SK-N-SH (cell line): Measurements from ENCODE around the gene AK5. TPM values are rescaled to one million over a fixed set of nuclear protein-coding genes. Genes with fewer than 3 reads are reported as not detected.
A peak's percentile ranks its signal among the peaks of the same experiment; 100 is the strongest.

Experiments
- CTCF ChIA-PET: fragments of 300-600, 350-600 bp; formaldehyde crosslinking; extraction: SDS; loops from one replicate; lab custom pipeline; 2021; lab: Yijun Ruan, JAX
- POLR2A ChIA-PET: fragments of 350-600 bp; sonication (Branson Sonifier 250); formaldehyde crosslinking; extraction: SDS; loops from one replicate; lab custom pipeline; 2020; ENCODE audit warnings: antibody characterized with exemption, inconsistent platforms; lab: Yijun Ruan, JAX
- DNase-seq: peaks from one replicate; pipeline ENCODE4 v3.0.0; 2012
- H2AFZ ChIP-seq: fragments of 200-600 bp; sonication (generic); 2 replicates; pipeline ENCODE4 v1.8.1; 2016; ENCODE audit warnings: antibody characterized with exemption, mild to moderate bottlenecking, low read depth
- H3F3A ChIP-seq: fragments of 200-600 bp; sonication (generic); replicated peaks from 2 replicates; pipeline ENCODE3; 2016; ENCODE audit warnings: antibody characterized with exemption, mild to moderate bottlenecking; ENCODE audit not compliant: insufficient read depth
- H3K27ac ChIP-seq, 2 experiments: fragments of 200-500 bp in 1 of 2; fragments of 200-600 bp in 1 of 2; sonication (Bioruptor generic) in 1 of 2; sonication (generic), shearing (Covaris generic) in 1 of 2; 2 replicates each; pipeline versions ENCODE4 v1.5.1 to v1.6.1; 2014 to 2016; ENCODE audit warnings: low read depth in 2 of 2, inconsistent platforms in 1 of 2, low read length in 1 of 2, mild to moderate bottlenecking in 1 of 2, mixed read lengths in 1 of 2
- H3K27me3 ChIP-seq: fragments of 200-600 bp; sonication (generic), shearing (Covaris generic); 2 replicates; pipeline ENCODE4 v1.6.1; 2016; ENCODE audit warnings: mixed run types; ENCODE audit not compliant: insufficient read depth
- H3K36me3 ChIP-seq, 2 experiments: fragments of 200-500 bp in 1 of 2; fragments of 200-600 bp in 1 of 2; sonication (Bioruptor generic) in 1 of 2; sonication (generic) in 1 of 2; replicated peaks in 1 of 2; 2 replicates each; pipeline versions ENCODE3 to v1.5.1; 2014 to 2016; ENCODE audit warnings: low read length in 1 of 2, mild to moderate bottlenecking in 1 of 2; ENCODE audit not compliant: insufficient read depth in 2 of 2, control insufficient read depth in 1 of 2
- H3K4me1 ChIP-seq, 2 experiments: fragments of 200-500 bp in 1 of 2; fragments of 200-600 bp in 1 of 2; sonication (Bioruptor generic) in 1 of 2; sonication (generic), shearing (Covaris generic) in 1 of 2; 2 replicates each; pipeline versions ENCODE4 v1.5.1 to v1.6.1; 2014 to 2016; ENCODE audit warnings: low read depth in 1 of 2, low read length in 1 of 2, mixed run types in 1 of 2; ENCODE audit not compliant: insufficient read depth in 2 of 2, control insufficient read depth in 1 of 2
- H3K4me2 ChIP-seq: fragments of 200-600 bp; sonication (generic), shearing (Covaris generic); 2 replicates; pipeline ENCODE4 v1.6.1; 2017; ENCODE audit warnings: mixed run types
- H3K4me3 ChIP-seq, 2 experiments: fragments of 200-500 bp in 1 of 2; fragments of 200-600 bp in 1 of 2; sonication (Bioruptor generic) in 1 of 2; sonication (generic), shearing (Covaris generic) in 1 of 2; 2 replicates each; pipeline versions ENCODE4 v1.5.1 to v1.8.1; 2014 to 2016; ENCODE audit warnings: low read depth in 2 of 2, inconsistent platforms in 1 of 2, low read length in 1 of 2, mild to moderate bottlenecking in 1 of 2, mixed read lengths in 1 of 2, moderate library complexity in 1 of 2
- H3K79me2 ChIP-seq: fragments of 200-600 bp; sonication (generic); 2 replicates; pipeline ENCODE4 v1.8.1; 2017; ENCODE audit warnings: mild to moderate bottlenecking; ENCODE audit not compliant: insufficient read depth
- H3K9ac ChIP-seq: fragments of 200-600 bp; sonication (generic); 2 replicates; pipeline ENCODE4 v1.6.1; 2017; ENCODE audit warnings: mixed run types
- H3K9me2 ChIP-seq: fragments of 200-600 bp; sonication (generic); 2 replicates; pipeline ENCODE4 v1.6.1; 2017; ENCODE audit warnings: mixed run types
- H3K9me3 ChIP-seq: fragments of 200-600 bp; sonication (generic); 2 replicates; pipeline ENCODE4 v1.6.1; 2017; ENCODE audit warnings: mixed run types, mild to moderate bottlenecking, moderate library complexity
- H4K20me1 ChIP-seq: fragments of 200-600 bp; sonication (generic); 2 replicates; pipeline ENCODE4 v1.6.1; 2017; ENCODE audit warnings: mild to moderate bottlenecking, mixed run types; ENCODE audit not compliant: insufficient read depth
- ELF1 ChIP-seq: IDR thresholded peaks from 2 replicates; pipeline ENCODE4 v1.4.0; 2012
- EP300 ChIP-seq, 2 experiments: IDR thresholded peaks; 2 replicates each; pipeline versions ENCODE4 v1.4.0 to v1.6.1; 2012; ENCODE audit warnings: borderline replicate concordance in 1 of 2, low read depth in 1 of 2, low read length in 1 of 2
- FOXM1 ChIP-seq: IDR thresholded peaks from 2 replicates; pipeline ENCODE4 v1.4.0; 2012; ENCODE audit warnings: low read depth, mild to moderate bottlenecking
- IRF3 ChIP-seq: fragments of 150-350 bp; IDR thresholded peaks from 2 replicates; pipeline ENCODE4 v1.6.1; 2016; ENCODE audit warnings: mild to moderate bottlenecking, low read depth, low read length
- JUND ChIP-seq: IDR thresholded peaks from 2 replicates; pipeline ENCODE4 v1.4.0; 2012
- MAX ChIP-seq: IDR thresholded peaks from 2 replicates; pipeline ENCODE4 v1.4.0; 2012; ENCODE audit warnings: low read depth
- NFIC ChIP-seq: IDR thresholded peaks from 2 replicates; pipeline ENCODE4 v1.4.0; 2012; ENCODE audit warnings: borderline replicate concordance
- RXRA ChIP-seq: IDR thresholded peaks from 2 replicates; pipeline ENCODE4 v1.4.0; 2012; ENCODE audit warnings: low read depth, mild to moderate bottlenecking, borderline replicate concordance
- TCF12 ChIP-seq: IDR thresholded peaks from 2 replicates; pipeline ENCODE4 v1.4.0; 2012
- TEAD4 ChIP-seq: IDR thresholded peaks from 2 replicates; pipeline ENCODE4 v1.4.0; 2012; ENCODE audit warnings: mild to moderate bottlenecking, borderline replicate concordance; ENCODE audit not compliant: insufficient read depth
- WGBS: methylation state at CpG from one replicate; pipeline ENCODE4 v1.1.6; 2017; ENCODE audit warnings: low lambda C conversion rate; 5-methylcytosine and 5-hydroxymethylcytosine counted together
- polyA plus RNA-seq, 3 experiments: library from polyadenylated mRNA; depleted of rRNA; stranded (reverse); fragments of >200 nt; gene quantifications; 2 replicates each; pipeline ENCODE4 v1.2.3, GENCODE V29; 2012
- TF ChIP-seq, protein P1 (sequence below): IDR thresholded peaks from 2 replicates; pipeline ENCODE4; 2012
- TF ChIP-seq, protein P2 (sequence below): IDR thresholded peaks from 2 replicates; pipeline ENCODE4 v1.4.0; 2012; ENCODE audit warnings: low read depth, borderline replicate concordance

AK5 gene
- polyA plus RNA-seq, 1 of the 3 experiments (the other 2 are of a cell fraction), result 22.9 TPM

DNA sequence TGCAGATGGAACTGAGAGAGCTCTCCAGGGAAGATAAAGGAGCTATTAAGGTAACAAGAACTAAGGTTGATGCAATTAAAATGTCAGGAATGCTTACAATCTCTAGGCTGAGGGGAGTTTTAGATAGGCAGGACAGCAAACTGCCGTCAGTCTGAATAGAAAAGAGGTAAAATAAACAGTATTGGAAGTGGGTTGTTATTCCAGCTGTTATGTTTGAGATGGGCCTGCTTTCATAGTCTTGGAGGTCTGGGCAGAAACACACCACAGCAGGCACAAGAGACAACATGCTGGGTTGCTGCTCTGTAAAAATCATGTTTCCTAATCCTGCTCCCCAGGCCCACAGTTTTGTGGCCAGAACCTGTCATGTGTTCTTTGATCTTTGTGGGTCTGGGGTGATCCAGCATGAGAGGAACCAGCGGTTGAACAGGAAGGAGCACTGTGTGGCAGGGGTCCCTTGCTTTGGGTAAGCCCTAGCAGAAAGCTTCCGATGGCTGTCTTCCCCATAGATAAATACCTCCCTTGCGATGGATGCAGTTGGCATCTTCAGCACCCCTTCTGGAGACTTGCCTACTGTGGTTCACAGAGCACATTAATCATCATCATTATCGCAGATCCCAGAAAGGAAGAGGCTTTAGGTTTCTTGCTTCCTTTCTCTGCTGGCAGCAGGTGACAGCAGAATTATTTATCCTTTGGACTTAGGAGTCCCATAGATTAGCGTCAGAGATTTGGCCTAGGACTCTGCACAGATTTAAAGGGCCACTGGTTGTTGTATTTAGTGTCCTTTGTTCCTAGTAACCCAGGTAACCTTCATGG, 97.1 kb downstream of the AK5 start:
- H3K4me3 ChIP-seq, result no peak overlapping the region
- CTCF ChIA-PET, result interaction anchor here (0.9 to 1.0 kb wide), 2 partner anchors 8 to 12 kb away, joined by 3 read pairs; no protein-coding TSS in a partner anchor

More for the DNA sequence above, 97.1 kb downstream of the AK5 start:
- TF ChIP-seq, protein P1, sequence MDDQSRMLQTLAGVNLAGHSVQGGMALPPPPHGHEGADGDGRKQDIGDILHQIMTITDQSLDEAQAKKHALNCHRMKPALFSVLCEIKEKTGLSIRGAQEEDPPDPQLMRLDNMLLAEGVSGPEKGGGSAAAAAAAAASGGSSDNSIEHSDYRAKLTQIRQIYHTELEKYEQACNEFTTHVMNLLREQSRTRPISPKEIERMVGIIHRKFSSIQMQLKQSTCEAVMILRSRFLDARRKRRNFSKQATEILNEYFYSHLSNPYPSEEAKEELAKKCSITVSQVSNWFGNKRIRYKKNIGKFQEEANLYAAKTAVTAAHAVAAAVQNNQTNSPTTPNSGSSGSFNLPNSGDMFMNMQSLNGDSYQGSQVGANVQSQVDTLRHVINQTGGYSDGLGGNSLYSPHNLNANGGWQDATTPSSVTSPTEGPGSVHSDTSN, result peak; percentile 94
- TF ChIP-seq ELF1 (0 out of 2 replicates have a peak, but pooled peaks have one; percentile 26), MAX (no peak), JUND (peak; percentile 63), TEAD4 (peak; percentile 20; the same call in 1 of the 2 replicates), EP300 (IDR thresholded peaks at IDR 0.05; ENCODE audit: borderline replicate concordance in 1 of 2, low read depth in 1 of 2, low read length in 1 of 2) (peak; percentile 6 to 51; a peak in 1 of 4 replicates), TCF12 (peak; percentile 69), NFIC (peak; percentile 85), IRF3 (no peak), FOXM1 (no peak), RXRA (peak; percentile 28; the same call in 1 of the 2 replicates)
- TF ChIP-seq, protein P2, sequence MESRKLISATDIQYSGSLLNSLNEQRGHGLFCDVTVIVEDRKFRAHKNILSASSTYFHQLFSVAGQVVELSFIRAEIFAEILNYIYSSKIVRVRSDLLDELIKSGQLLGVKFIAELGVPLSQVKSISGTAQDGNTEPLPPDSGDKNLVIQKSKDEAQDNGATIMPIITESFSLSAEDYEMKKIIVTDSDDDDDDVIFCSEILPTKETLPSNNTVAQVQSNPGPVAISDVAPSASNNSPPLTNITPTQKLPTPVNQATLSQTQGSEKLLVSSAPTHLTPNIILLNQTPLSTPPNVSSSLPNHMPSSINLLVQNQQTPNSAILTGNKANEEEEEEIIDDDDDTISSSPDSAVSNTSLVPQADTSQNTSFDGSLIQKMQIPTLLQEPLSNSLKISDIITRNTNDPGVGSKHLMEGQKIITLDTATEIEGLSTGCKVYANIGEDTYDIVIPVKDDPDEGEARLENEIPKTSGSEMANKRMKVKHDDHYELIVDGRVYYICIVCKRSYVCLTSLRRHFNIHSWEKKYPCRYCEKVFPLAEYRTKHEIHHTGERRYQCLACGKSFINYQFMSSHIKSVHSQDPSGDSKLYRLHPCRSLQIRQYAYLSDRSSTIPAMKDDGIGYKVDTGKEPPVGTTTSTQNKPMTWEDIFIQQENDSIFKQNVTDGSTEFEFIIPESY, result 0 out of 2 replicates have a peak, but pooled peaks have one; percentile 37
- H3F3A ChIP-seq, result peaks cover 3% of the 10 kb centered on the region
- H4K20me1 ChIP-seq, result no peaks in the 10 kb centered on the region
- H3K9ac ChIP-seq, result no peak overlapping the region
- no peak overlapping the region; the same call in 1 of the 2 replicates for H3K4me2 ChIP-seq
- H3K4me1 ChIP-seq, result peaks cover 15 to 23% of the 10 kb centered on the region in 2 experiments; a peak in 3 of 4 replicates
- H3K27ac ChIP-seq, result peak overlapping the region in 1 of 2 experiments; percentile 65; a peak in 2 of 4 replicates
- no peaks in the 10 kb centered on the region for H3K9me3 ChIP-seq
- POLR2A ChIA-PET, result no interaction called here
- no peaks in the 10 kb centered on the region for H3K27me3 ChIP-seq
- H3K36me3 ChIP-seq, result peaks cover 0 to 5% of the 10 kb centered on the region in 2 experiments
- 51% methylated on average over 5 of the region's 6 CpGs for WGBS
- H2AFZ ChIP-seq, result no peak overlapping the region
- H3K79me2 ChIP-seq, result no peaks in the 10 kb centered on the region
- no peaks in the 10 kb centered on the region for H3K9me2 ChIP-seq
- DNase-seq, result no peak
